ENCODE data around the gene BRME1.
A peak's percentile ranks its signal among the peaks of the same experiment; 100 is the strongest.
"Not testable (repeated sequence)": the region's sequence is repeated elsewhere in the genome, so short reads cannot be mapped to it uniquely, and the experiment has no call there.

BRME1 gene

GRCh38 chr19:13865571-13866462 lies 40.1 kb downstream of the BRME1 start:
- no peak for DNase-seq (ENCODE audit: low read depth)

- DNase-seq (ENCODE audit: low read depth) = no peak
Measured at GRCh38 chr19:13864667-13865570, 41.0 kb downstream of the BRME1 start.

- no peak for DNase-seq (ENCODE audit: low read depth)
Measured at GRCh38 chr19:13864046-13864666, 41.8 kb downstream of the BRME1 start.

GRCh38 chr19:13861714-13862531 lies 44.0 kb downstream of the BRME1 start:
- peak; percentile 86 for DNase-seq (ENCODE audit: low read depth)

GRCh38 chr19:13861392-13861713 lies 44.6 kb downstream of the BRME1 start:
- no peak for DNase-seq (ENCODE audit: low read depth)

GRCh38 chr19:13860679-13861391 lies 45.1 kb downstream of the BRME1 start:
- no peak for DNase-seq (ENCODE audit: low read depth)

- no peak for DNase-seq (ENCODE audit: low read depth)
Measured at GRCh38 chr19:13859361-13859880, 46.5 kb downstream of the BRME1 start.

GRCh38 chr19:13856497-13856896 lies 49.4 kb downstream of the BRME1 start:
- no peak for DNase-seq (ENCODE audit: low read depth)

- not testable (repeated sequence) for DNase-seq (ENCODE audit: low read depth)
Measured at GRCh38 chr19:13852171-13852707, 53.7 kb downstream of the BRME1 start.

GRCh38 chr19:13851734-13852114 lies 54.2 kb downstream of the BRME1 start:
- DNase-seq (ENCODE audit: low read depth) = not testable (repeated sequence)

GRCh38 chr19:13850910-13851733 lies 54.8 kb downstream of the BRME1 start:
- DNase-seq (ENCODE audit: low read depth) = peak; percentile 68

- no peak for DNase-seq (ENCODE audit: low read depth)
Measured at GRCh38 chr19:13849991-13850909, 55.7 kb downstream of the BRME1 start.

GRCh38 chr19:13848798-13849676 lies 56.9 kb downstream of the BRME1 start:
- no peak for DNase-seq (ENCODE audit: low read depth)

- no peak for DNase-seq (ENCODE audit: low read depth)
Measured at GRCh38 chr19:13848340-13848677, 57.6 kb downstream of the BRME1 start.

GRCh38 chr19:13847407-13848339 lies 58.2 kb downstream of the BRME1 start:
- peak; percentile 66 for DNase-seq (ENCODE audit: low read depth)
